HEK293 (cell line): ENCODE measurements around the gene DHX57.
A peak's percentile ranks its signal among the peaks of the same experiment; 100 is the strongest.

Experiments
- FEZF1 ChIP-seq: fragments of 450-650 bp; formaldehyde crosslinking; IDR thresholded peaks from 2 replicates; pipeline ENCODE4 v1.5.1; 2016; ENCODE audit warnings: missing biosample characterization, missing genetic modification characterization
- GLI2 ChIP-seq: fragments of 450-650 bp; formaldehyde crosslinking; IDR thresholded peaks from 2 replicates; pipeline ENCODE4; 2017; ENCODE audit warnings: missing biosample characterization, missing genetic modification characterization, low read depth, borderline replicate concordance
- GLI4 ChIP-seq: fragments of 450-650 bp; formaldehyde crosslinking; IDR thresholded peaks from 2 replicates; pipeline ENCODE4 v1.5.1; 2016; ENCODE audit warnings: missing biosample characterization, missing genetic modification characterization
- GLIS1 ChIP-seq: fragments of 450-650 bp; formaldehyde crosslinking; IDR thresholded peaks from 2 replicates; pipeline ENCODE4 v1.5.1; 2016; ENCODE audit warnings: missing biosample characterization, missing genetic modification characterization
- GLIS2 ChIP-seq: fragments of 450-650 bp; formaldehyde crosslinking; IDR thresholded peaks from 2 replicates; pipeline ENCODE4 v1.5.1; 2016; ENCODE audit warnings: missing biosample characterization, missing genetic modification characterization
- HOXD13 ChIP-seq: sonication (generic); formaldehyde crosslinking; IDR thresholded peaks from 2 replicates; pipeline ENCODE4 v1.8.0; 2022; ENCODE audit warnings: missing genetic modification reagents, borderline replicate concordance
- KLF9 ChIP-seq: fragments of 450-650 bp; formaldehyde crosslinking; IDR thresholded peaks from 2 replicates; pipeline ENCODE4 v1.5.1; 2016; ENCODE audit warnings: missing biosample characterization, missing genetic modification characterization, low read depth
- MYNN ChIP-seq: fragments of 450-650 bp; formaldehyde crosslinking; IDR thresholded peaks from 2 replicates; pipeline ENCODE4 v1.5.1; 2016; ENCODE audit warnings: missing biosample characterization, missing genetic modification characterization, borderline replicate concordance
- SCRT2 ChIP-seq: fragments of 450-650 bp; formaldehyde crosslinking; IDR thresholded peaks from 2 replicates; pipeline ENCODE4 v1.5.1; 2016; ENCODE audit warnings: missing biosample characterization, missing genetic modification characterization
- TCF7L2 ChIP-seq: IDR thresholded peaks from 2 replicates; pipeline ENCODE4 v1.6.1; 2011; ENCODE audit warnings: low read depth, mild to moderate bottlenecking, inconsistent platforms, low read length, moderate library complexity, borderline replicate concordance
- YY1 ChIP-seq: fragments of 450-650 bp; formaldehyde crosslinking; IDR thresholded peaks from 2 replicates; pipeline ENCODE4 v1.5.1; 2018; ENCODE audit warnings: missing biosample characterization, missing genetic modification characterization
- ZBTB20 ChIP-seq: fragments of 450-650 bp; formaldehyde crosslinking; IDR thresholded peaks from 2 replicates; pipeline ENCODE4 v1.5.1; 2016; ENCODE audit warnings: missing biosample characterization, missing genetic modification characterization
- ZFP37 ChIP-seq: fragments of 450-650 bp; formaldehyde crosslinking; IDR thresholded peaks from 2 replicates; pipeline ENCODE4 v1.5.1; 2016; ENCODE audit warnings: missing biosample characterization, missing genetic modification characterization
- ZNF114 ChIP-seq: fragments of 450-650 bp; formaldehyde crosslinking; IDR thresholded peaks from 2 replicates; pipeline ENCODE4 v1.5.0; 2017; ENCODE audit warnings: missing biosample characterization, missing genetic modification characterization
- ZNF311 ChIP-seq: fragments of 450-650 bp; formaldehyde crosslinking; IDR thresholded peaks from 2 replicates; pipeline ENCODE4 v1.5.1; 2017; ENCODE audit warnings: missing biosample characterization, missing genetic modification characterization, borderline replicate concordance
- ZNF335 ChIP-seq: fragments of 450-650 bp; formaldehyde crosslinking; conservative IDR thresholded peaks from 2 replicates; pipeline ENCODE4 v1.5.1; 2016; ENCODE audit warnings: missing biosample characterization, missing genetic modification characterization
- ZNF350 ChIP-seq: fragments of 450-650 bp; formaldehyde crosslinking; IDR thresholded peaks from 2 replicates; pipeline ENCODE4 v1.5.0; 2017; ENCODE audit warnings: missing biosample characterization, mild to moderate bottlenecking, missing genetic modification characterization
- ZNF510 ChIP-seq: fragments of 450-650 bp; formaldehyde crosslinking; IDR thresholded peaks from 2 replicates; pipeline ENCODE4 v1.5.1; 2018; ENCODE audit warnings: mild to moderate bottlenecking, missing genetic modification characterization, missing biosample characterization; ENCODE audit not compliant: insufficient replicate concordance
- ZNF514 ChIP-seq: fragments of 450-650 bp; formaldehyde crosslinking; IDR thresholded peaks from 2 replicates; pipeline ENCODE4 v1.5.1; 2016; ENCODE audit warnings: missing biosample characterization, missing genetic modification characterization
- ZNF548 ChIP-seq: fragments of 450-650 bp; formaldehyde crosslinking; IDR thresholded peaks from 2 replicates; pipeline ENCODE4 v1.5.1; 2016; ENCODE audit warnings: missing biosample characterization, missing genetic modification characterization
- ZNF560 ChIP-seq: fragments of 450-650 bp; formaldehyde crosslinking; IDR thresholded peaks from 2 replicates; pipeline ENCODE4 v1.5.1; 2017; ENCODE audit warnings: missing biosample characterization, missing genetic modification characterization, borderline replicate concordance
- ZNF624 ChIP-seq: fragments of 450-650 bp; formaldehyde crosslinking; IDR thresholded peaks from 2 replicates; pipeline ENCODE4 v1.5.1; 2017; ENCODE audit warnings: missing biosample characterization, missing genetic modification characterization
- ZNF670 ChIP-seq: fragments of 450-650 bp; formaldehyde crosslinking; IDR thresholded peaks from 2 replicates; pipeline ENCODE4 v1.5.1; 2016; ENCODE audit warnings: missing biosample characterization, missing genetic modification characterization, low read depth
- ZSCAN16 ChIP-seq: fragments of 450-650 bp; formaldehyde crosslinking; IDR thresholded peaks from 2 replicates; pipeline ENCODE4 v1.5.1; 2016; ENCODE audit warnings: missing biosample characterization, missing genetic modification characterization
- TF ChIP-seq, protein P1 (sequence below): fragments of 450-650 bp; formaldehyde crosslinking; IDR thresholded peaks from 2 replicates; pipeline ENCODE4 v1.5.1; 2016; ENCODE audit warnings: missing biosample characterization, missing genetic modification characterization
- TF ChIP-seq, protein P2 (sequence below): fragments of 450-650 bp; formaldehyde crosslinking; IDR thresholded peaks from 2 replicates; pipeline ENCODE4 v1.5.1; 2016; ENCODE audit warnings: missing biosample characterization, missing genetic modification characterization
- TF ChIP-seq, protein P3 (sequence below): fragments of 450-650 bp; formaldehyde crosslinking; IDR thresholded peaks from 2 replicates; pipeline ENCODE4 v1.5.1; 2016; ENCODE audit warnings: missing biosample characterization, missing genetic modification characterization, borderline replicate concordance
- TF ChIP-seq, protein P4 (sequence below): fragments of 450-650 bp; formaldehyde crosslinking; IDR thresholded peaks from 2 replicates; pipeline ENCODE4 v1.5.1; 2016; ENCODE audit warnings: missing biosample characterization, missing genetic modification characterization
- TF ChIP-seq, protein P5 (sequence below): fragments of 450-650 bp; formaldehyde crosslinking; IDR thresholded peaks from 2 replicates; pipeline ENCODE4 v1.5.1; 2017; ENCODE audit warnings: missing biosample characterization, missing genetic modification characterization

The DHX57 gene

DNA sequence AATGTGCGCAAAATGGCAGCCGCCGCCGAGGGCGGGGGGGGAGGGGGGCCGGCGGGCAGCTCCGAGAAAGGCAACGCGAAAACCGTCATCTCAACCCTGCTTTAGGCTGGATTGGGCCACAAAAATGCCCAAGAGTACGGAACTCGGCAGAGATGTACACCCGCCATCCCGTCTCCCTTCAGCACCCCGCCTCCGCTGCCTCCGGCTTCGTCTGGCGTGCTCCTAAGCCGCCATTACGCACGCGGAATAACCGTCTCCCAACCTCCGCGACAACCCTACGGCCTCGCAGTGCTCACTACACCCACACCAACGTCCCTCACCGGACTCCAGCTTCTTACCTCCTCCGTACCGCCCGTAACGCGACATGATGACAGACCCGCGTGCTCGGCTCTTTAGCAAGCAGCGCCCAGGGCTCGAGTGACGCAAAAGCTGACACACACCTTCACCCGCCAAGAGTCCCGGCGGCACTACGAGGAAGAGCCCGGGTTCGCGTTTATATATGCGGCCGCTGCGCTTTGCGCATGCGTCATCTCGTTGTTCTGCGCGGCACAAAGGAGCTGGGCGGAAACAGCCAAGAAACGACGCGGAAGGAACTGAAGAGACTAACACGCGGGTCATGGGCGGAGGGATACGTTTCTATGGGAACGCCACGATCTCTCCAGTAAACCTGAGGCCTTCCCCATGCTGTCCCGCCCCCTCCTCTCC is 124.7 kb downstream of the DHX57 start, which contains the start of gene SRSF7 (continued):
- TF ChIP-seq, protein P1, sequence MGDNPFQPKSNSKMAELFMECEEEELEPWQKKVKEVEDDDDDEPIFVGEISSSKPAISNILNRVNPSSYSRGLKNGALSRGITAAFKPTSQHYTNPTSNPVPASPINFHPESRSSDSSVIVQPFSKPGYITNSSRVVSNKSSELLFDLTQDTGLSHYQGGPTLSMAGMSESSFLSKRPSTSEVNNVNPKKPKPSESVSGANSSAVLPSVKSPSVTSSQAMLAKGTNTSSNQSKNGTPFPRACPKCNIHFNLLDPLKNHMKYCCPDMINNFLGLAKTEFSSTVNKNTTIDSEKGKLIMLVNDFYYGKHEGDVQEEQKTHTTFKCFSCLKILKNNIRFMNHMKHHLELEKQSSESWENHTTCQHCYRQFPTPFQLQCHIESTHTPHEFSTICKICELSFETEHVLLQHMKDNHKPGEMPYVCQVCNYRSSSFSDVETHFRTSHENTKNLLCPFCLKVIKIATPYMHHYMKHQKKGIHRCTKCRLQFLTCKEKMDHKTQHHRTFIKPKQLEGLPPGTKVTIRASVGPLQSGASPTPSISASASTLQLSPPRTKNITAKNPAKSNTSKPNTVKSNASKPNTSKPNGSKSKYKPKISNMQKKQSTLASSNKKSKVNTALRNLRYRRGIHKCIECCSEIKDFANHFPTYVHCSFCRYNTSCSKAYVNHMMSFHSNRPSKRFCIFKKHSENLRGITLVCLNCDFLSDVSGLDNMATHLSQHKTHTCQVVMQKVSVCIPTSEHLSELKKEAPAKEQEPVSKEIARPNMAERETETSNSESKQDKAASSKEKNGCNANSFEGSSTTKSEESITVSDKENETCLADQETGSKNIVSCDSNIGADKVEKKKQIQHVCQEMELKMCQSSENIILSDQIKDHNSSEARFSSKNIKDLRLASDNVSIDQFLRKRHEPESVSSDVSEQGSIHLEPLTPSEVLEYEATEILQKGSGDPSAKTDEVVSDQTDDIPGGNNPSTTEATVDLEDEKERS (tag by site-specific recombination), result no peak
- 0 out of 2 replicates have a peak, but pooled peaks have one; percentile 24 for TF ChIP-seq ZSCAN16 (tag by site-specific recombination)
- 0 out of 2 replicates have a peak, but pooled peaks have one; percentile 43 for TF ChIP-seq TCF7L2
- TF ChIP-seq ZNF335 (tag by site-specific recombination), result peak; percentile 47; the same call in 1 of the 2 replicates
- TF ChIP-seq ZNF548 (tag by site-specific recombination), result 0 out of 2 replicates have a peak, but pooled peaks have one; percentile 11
- no peak for TF ChIP-seq ZNF560 (tag by site-specific recombination)
- no peak for TF ChIP-seq ZNF670 (tag by site-specific recombination)
- TF ChIP-seq ZNF350, result no peak
- TF ChIP-seq ZNF114 (tag by site-specific recombination), result no peak
- peak; percentile 90 for TF ChIP-seq KLF9 (tag by site-specific recombination)
- no peak for TF ChIP-seq MYNN (tag by site-specific recombination)
- TF ChIP-seq ZNF624 (tag by site-specific recombination), result peak; percentile 96
- TF ChIP-seq ZBTB20 (tag by site-specific recombination), result no peak; the same call in 1 of the 2 replicates
- peak; percentile 96 for TF ChIP-seq ZFP37 (tag by site-specific recombination)
- no peak for TF ChIP-seq ZNF311 (tag by site-specific recombination)
- TF ChIP-seq, protein P2, sequence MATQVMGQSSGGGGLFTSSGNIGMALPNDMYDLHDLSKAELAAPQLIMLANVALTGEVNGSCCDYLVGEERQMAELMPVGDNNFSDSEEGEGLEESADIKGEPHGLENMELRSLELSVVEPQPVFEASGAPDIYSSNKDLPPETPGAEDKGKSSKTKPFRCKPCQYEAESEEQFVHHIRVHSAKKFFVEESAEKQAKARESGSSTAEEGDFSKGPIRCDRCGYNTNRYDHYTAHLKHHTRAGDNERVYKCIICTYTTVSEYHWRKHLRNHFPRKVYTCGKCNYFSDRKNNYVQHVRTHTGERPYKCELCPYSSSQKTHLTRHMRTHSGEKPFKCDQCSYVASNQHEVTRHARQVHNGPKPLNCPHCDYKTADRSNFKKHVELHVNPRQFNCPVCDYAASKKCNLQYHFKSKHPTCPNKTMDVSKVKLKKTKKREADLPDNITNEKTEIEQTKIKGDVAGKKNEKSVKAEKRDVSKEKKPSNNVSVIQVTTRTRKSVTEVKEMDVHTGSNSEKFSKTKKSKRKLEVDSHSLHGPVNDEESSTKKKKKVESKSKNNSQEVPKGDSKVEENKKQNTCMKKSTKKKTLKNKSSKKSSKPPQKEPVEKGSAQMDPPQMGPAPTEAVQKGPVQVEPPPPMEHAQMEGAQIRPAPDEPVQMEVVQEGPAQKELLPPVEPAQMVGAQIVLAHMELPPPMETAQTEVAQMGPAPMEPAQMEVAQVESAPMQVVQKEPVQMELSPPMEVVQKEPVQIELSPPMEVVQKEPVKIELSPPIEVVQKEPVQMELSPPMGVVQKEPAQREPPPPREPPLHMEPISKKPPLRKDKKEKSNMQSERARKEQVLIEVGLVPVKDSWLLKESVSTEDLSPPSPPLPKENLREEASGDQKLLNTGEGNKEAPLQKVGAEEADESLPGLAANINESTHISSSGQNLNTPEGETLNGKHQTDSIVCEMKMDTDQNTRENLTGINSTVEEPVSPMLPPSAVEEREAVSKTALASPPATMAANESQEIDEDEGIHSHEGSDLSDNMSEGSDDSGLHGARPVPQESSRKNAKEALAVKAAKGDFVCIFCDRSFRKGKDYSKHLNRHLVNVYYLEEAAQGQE (tag by site-specific recombination), result peak; percentile 74
- TF ChIP-seq, protein P3, sequence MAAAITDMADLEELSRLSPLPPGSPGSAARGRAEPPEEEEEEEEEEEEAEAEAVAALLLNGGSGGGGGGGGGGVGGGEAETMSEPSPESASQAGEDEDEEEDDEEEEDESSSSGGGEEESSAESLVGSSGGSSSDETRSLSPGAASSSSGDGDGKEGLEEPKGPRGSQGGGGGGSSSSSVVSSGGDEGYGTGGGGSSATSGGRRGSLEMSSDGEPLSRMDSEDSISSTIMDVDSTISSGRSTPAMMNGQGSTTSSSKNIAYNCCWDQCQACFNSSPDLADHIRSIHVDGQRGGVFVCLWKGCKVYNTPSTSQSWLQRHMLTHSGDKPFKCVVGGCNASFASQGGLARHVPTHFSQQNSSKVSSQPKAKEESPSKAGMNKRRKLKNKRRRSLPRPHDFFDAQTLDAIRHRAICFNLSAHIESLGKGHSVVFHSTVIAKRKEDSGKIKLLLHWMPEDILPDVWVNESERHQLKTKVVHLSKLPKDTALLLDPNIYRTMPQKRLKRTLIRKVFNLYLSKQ (tag by site-specific recombination), result no peak
- TF ChIP-seq, protein P4, sequence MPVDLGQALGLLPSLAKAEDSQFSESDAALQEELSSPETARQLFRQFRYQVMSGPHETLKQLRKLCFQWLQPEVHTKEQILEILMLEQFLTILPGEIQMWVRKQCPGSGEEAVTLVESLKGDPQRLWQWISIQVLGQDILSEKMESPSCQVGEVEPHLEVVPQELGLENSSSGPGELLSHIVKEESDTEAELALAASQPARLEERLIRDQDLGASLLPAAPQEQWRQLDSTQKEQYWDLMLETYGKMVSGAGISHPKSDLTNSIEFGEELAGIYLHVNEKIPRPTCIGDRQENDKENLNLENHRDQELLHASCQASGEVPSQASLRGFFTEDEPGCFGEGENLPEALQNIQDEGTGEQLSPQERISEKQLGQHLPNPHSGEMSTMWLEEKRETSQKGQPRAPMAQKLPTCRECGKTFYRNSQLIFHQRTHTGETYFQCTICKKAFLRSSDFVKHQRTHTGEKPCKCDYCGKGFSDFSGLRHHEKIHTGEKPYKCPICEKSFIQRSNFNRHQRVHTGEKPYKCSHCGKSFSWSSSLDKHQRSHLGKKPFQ (tag by site-specific recombination), result peak; percentile 43; the same call in 1 of the 2 replicates
- peak; percentile 38; the same call in 1 of the 2 replicates for TF ChIP-seq SCRT2 (tag by site-specific recombination)
- TF ChIP-seq FEZF1 (tag by site-specific recombination), result 0 out of 2 replicates have a peak, but pooled peaks have one; percentile 13
- no peak for TF ChIP-seq GLIS2 (tag by site-specific recombination)
- TF ChIP-seq HOXD13, result no peak
- peak; percentile 90 for TF ChIP-seq YY1 (tag by site-specific recombination)
- no peak for TF ChIP-seq GLIS1
- TF ChIP-seq ZNF510 (tag by site-specific recombination), result peak; percentile 37
- TF ChIP-seq, protein P5, sequence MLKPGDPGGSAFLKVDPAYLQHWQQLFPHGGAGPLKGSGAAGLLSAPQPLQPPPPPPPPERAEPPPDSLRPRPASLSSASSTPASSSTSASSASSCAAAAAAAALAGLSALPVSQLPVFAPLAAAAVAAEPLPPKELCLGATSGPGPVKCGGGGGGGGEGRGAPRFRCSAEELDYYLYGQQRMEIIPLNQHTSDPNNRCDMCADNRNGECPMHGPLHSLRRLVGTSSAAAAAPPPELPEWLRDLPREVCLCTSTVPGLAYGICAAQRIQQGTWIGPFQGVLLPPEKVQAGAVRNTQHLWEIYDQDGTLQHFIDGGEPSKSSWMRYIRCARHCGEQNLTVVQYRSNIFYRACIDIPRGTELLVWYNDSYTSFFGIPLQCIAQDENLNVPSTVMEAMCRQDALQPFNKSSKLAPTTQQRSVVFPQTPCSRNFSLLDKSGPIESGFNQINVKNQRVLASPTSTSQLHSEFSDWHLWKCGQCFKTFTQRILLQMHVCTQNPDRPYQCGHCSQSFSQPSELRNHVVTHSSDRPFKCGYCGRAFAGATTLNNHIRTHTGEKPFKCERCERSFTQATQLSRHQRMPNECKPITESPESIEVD (tag by site-specific recombination), result no peak
- TF ChIP-seq ZNF514 (tag by site-specific recombination), result no peak
- TF ChIP-seq GLI4 (tag by site-specific recombination), result peak; percentile 79; the same call in 1 of the 2 replicates
- TF ChIP-seq GLI2, result no peak
